Measurements from ENCODE around the gene UQCC2. TPM values are rescaled to one million over a fixed set of nuclear protein-coding genes. Genes with fewer than 3 reads are reported as not detected.

Gene UQCC2
- total and polyA plus RNA-seq, 2 of the 8 experiments (the other 6 are each of a cell fraction or from before 2014, with no cell fraction given), result 52.1 to 104 TPM

DNA sequence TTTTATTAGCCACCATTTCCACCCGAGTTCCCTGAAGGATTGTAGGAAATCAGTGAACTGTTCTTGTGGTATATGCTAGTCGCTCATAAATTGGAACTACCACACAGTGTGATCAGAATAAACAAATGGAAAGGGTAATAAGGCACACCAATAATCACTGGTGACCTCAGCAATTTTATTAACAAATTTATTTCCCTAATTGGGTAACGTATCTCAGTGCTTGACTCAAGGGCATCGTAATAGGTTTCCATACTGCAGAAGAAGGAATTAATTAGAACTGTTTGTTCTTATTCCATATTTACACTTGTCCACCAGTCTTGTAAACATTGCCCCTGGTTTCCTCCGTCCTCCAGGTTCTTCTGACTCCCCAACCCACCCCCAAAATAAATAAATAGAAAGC, 10.0 kb upstream of the UQCC2 start (continued):
- TF ChIP-seq SP1 (IDR thresholded peaks at IDR 0.05; ENCODE audit: low read depth, low read length) (no peak), SAP30 (IDR thresholded peaks at IDR 0.05; ENCODE audit: insufficient read depth, insufficient replicate concordance, low read length) (no peak), ZNF274 (IDR thresholded peaks at IDR 0.05; ENCODE audit: borderline replicate concordance, extremely low read depth, low read length) (no peak), SIN3A (conservative IDR thresholded peaks at IDR 0.05 in 1 of 2, IDR thresholded peaks at IDR 0.05 in 1 of 2; ENCODE audit: low read depth in 1 of 2, low read length in 2 of 2) (no peak)
